ENCODE results near the gene PGBD4. TPM values are rescaled to one million over a fixed set of nuclear protein-coding genes. Genes with fewer than 3 reads are reported as not detected.
"Not testable (repeated sequence)": the region's sequence is repeated elsewhere in the genome, so short reads cannot be mapped to it uniquely, and the experiment has no call there.

The PGBD4 gene
- total RNA-seq, 4 donors from 2014 or later, result 0.83 to 2.9 (median 1.8) TPM

GRCh38 chr15:34114215-34114614 is 12.3 kb downstream of the PGBD4 start:
- H3K9me3 ChIP-seq, result no peaks in the 10 kb centered on the region
- H3K27me3 ChIP-seq, result no peaks in the 10 kb centered on the region
- H3K4me3 ChIP-seq, result no peak overlapping the region
- no peak for DNase-seq
- H3K36me3 ChIP-seq, result no peaks in the 10 kb centered on the region
- H3K4me1 ChIP-seq, result no peaks in the 10 kb centered on the region
- TF ChIP-seq, protein P1, sequence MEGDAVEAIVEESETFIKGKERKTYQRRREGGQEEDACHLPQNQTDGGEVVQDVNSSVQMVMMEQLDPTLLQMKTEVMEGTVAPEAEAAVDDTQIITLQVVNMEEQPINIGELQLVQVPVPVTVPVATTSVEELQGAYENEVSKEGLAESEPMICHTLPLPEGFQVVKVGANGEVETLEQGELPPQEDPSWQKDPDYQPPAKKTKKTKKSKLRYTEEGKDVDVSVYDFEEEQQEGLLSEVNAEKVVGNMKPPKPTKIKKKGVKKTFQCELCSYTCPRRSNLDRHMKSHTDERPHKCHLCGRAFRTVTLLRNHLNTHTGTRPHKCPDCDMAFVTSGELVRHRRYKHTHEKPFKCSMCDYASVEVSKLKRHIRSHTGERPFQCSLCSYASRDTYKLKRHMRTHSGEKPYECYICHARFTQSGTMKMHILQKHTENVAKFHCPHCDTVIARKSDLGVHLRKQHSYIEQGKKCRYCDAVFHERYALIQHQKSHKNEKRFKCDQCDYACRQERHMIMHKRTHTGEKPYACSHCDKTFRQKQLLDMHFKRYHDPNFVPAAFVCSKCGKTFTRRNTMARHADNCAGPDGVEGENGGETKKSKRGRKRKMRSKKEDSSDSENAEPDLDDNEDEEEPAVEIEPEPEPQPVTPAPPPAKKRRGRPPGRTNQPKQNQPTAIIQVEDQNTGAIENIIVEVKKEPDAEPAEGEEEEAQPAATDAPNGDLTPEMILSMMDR (IDR thresholded peaks at IDR 0.05), result no peak
- TF ChIP-seq POLR2A (IDR thresholded peaks at IDR 0.05), result no peak
- no peak overlapping the region for H3K27ac ChIP-seq

DNA sequence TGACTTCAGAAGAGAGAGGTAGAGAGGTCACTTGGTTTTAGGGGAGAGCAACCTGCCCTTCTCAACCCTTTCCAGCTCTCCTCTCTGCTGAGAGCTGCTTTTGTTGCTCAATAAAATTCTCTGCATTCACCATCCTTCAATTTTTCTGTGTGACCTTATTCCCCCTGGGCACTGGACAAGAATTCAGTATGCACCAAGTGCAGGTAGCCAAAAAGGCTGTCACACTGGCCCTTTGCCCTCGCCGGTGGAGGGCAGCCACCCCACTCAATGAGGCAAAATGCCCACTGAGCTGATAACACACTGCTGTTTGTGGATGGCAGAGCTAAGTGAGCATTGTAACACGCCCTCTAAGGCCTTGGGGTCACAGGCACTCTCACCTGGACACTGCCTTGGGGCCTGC is 12.9 kb downstream of the PGBD4 start:
- TF ChIP-seq, protein P1 (IDR thresholded peaks at IDR 0.05), result no peak
- TF ChIP-seq POLR2A (IDR thresholded peaks at IDR 0.05), result no peak
- Histone ChIP-seq H3K9me3 (no peaks in the 10 kb centered on the region), H3K4me3 (no peak overlapping the region), H3K4me1 (no peaks in the 10 kb centered on the region), H3K27me3 (no peaks in the 10 kb centered on the region), H3K27ac (no peak overlapping the region), H3K36me3 (no peaks in the 10 kb centered on the region)
- DNase-seq, result no peak

GRCh38 chr15:34116620-34117019 is 14.7 kb downstream of the PGBD4 start:
- Histone ChIP-seq H3K36me3 (no peaks in the 10 kb centered on the region), H3K4me1 (no peaks in the 10 kb centered on the region), H3K9me3 (no peaks in the 10 kb centered on the region), H3K4me3 (no peak overlapping the region), H3K27me3 (no peaks in the 10 kb centered on the region), H3K27ac (no peak overlapping the region)
- TF ChIP-seq, protein P1 (IDR thresholded peaks at IDR 0.05), result no peak
- TF ChIP-seq POLR2A (IDR thresholded peaks at IDR 0.05), result no peak
- no peak for DNase-seq

DNA sequence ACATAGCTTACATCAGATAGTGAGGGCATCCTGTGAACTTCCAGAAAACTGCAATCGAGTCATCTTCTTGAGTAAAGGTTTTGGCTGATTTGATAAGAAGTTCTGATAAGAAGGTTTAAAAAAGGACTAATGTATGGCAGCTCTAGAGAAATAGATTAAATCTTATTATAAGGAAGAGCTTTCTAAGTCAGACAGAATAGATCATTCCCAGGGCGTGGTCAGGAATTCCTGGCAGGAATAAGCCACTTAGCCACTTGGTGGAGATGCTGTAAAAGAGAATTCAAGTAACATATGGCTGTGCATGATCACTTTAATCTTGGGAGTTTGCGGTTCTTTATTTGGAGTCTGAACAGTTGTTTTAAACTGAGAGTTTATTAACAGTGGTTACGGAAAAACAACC is 17.4 kb downstream of the PGBD4 start:
- H3K27ac ChIP-seq, result no peak overlapping the region
- no peaks in the 10 kb centered on the region for H3K4me1 ChIP-seq
- no peaks in the 10 kb centered on the region for H3K9me3 ChIP-seq
- TF ChIP-seq, protein P1 (IDR thresholded peaks at IDR 0.05), result no peak
- no peak for TF ChIP-seq POLR2A (IDR thresholded peaks at IDR 0.05)
- H3K4me3 ChIP-seq, result no peak overlapping the region
- no peak for DNase-seq
- no peaks in the 10 kb centered on the region for H3K27me3 ChIP-seq
- H3K36me3 ChIP-seq, result no peaks in the 10 kb centered on the region

GRCh38 chr15:34120420-34120819 is 18.5 kb downstream of the PGBD4 start:
- not testable (repeated sequence) for H3K4me1 ChIP-seq, H3K36me3 ChIP-seq, DNase-seq, H3K4me3 ChIP-seq, H3K27me3 ChIP-seq, H3K9me3 ChIP-seq, H3K27ac ChIP-seq

DNA sequence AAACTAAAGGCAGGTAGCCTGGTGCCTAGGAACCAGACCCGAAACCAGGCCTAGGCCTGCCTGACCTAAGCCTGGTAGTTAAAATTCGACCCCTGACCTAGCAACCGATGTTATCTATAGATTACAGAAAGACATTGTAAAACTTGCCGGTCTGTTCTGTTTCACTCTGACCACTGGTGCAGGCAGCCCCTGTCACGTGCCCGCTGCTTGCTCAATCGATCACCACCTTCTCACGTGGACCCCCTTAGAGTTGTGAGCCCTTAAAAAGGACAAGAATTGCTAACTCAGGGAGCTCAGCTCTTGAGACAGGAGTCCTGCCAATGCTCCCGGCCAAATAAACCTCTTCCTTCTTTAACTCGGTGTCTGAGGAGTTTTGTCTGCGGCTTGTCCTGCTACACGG is 19.9 kb downstream of the PGBD4 start:
- not testable (repeated sequence) for H3K4me3 ChIP-seq, H3K36me3 ChIP-seq, H3K4me1 ChIP-seq, H3K9me3 ChIP-seq, H3K27ac ChIP-seq, DNase-seq, H3K27me3 ChIP-seq

DNA sequence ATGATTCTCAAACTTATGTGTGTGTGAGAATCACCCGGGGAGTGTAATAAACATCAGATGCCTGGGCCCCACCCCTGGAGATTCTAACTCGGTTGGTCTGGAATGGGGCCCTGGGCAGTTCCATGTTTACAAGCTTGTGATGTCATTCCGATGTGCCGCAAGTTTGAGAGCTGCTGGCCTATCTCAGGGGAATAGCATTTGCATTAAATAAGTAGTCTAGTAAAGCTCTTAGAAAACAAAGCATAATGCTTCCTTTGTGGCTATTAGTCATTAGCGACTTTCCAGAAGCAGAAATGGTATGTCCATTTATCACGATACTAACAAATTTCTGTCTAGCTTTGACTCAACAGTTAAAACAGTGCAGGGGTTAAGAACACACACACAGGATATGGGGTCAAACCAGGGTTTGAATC is 20.9 kb downstream of the PGBD4 start:
- H3K9me3 ChIP-seq, result no peaks in the 10 kb centered on the region
- no peaks in the 10 kb centered on the region for H3K36me3 ChIP-seq
- TF ChIP-seq POLR2A (IDR thresholded peaks at IDR 0.05), result no peak
- TF ChIP-seq, protein P1 (IDR thresholded peaks at IDR 0.05), result no peak
- H3K27me3 ChIP-seq, result no peaks in the 10 kb centered on the region
- H3K4me1 ChIP-seq, result no peaks in the 10 kb centered on the region
- no peak for DNase-seq
- H3K4me3 ChIP-seq, result no peak overlapping the region
- no peak overlapping the region for H3K27ac ChIP-seq
